Aorta (tissue), 5 donors: ENCODE measurements around the gene MYMX. TPM values are rescaled to one million over a fixed set of nuclear protein-coding genes. Genes with fewer than 3 reads are reported as not detected.

ENCODE experiments used
- ATAC-seq: fragments of 200-7000 bp; cut with Tn5 transposase; one replicate; pipeline ENCODE4 v1.9.1; 2022; ENCODE audit warnings: moderate library complexity; ENCODE audit not compliant: low FRiP score
- DNase-seq, 2 donors: peaks; one replicate each; pipeline ENCODE4 v3.0.0-alpha.2; 2020
- H3K27ac ChIP-seq, 2 donors: one replicate each; pipeline ENCODE4 v1.5.1; 2013; ENCODE audit warnings: low read length in 2 of 2, mild to moderate bottlenecking in 2 of 2, moderate library complexity in 2 of 2, control low read depth in 1 of 2, inconsistent platforms in 1 of 2, low read depth in 1 of 2
- H3K27me3 ChIP-seq, 2 donors: one replicate each; pipeline ENCODE4 v1.6.1; 2013; ENCODE audit warnings: control low read depth in 1 of 2, low read length in 1 of 2, mild to moderate bottlenecking in 1 of 2, moderate library complexity in 1 of 2; ENCODE audit not compliant: insufficient read depth in 2 of 2, control insufficient read depth in 1 of 2
- H3K36me3 ChIP-seq, 2 donors: one replicate each; pipeline ENCODE4 v1.6.1; 2013; ENCODE audit warnings: control low read depth in 1 of 2, low read length in 1 of 2, mild to moderate bottlenecking in 1 of 2; ENCODE audit not compliant: insufficient read depth in 2 of 2, control insufficient read depth in 1 of 2
- H3K4me1 ChIP-seq, 2 donors: one replicate each; pipeline ENCODE4 v1.6.1; 2013; ENCODE audit warnings: low read length in 2 of 2, control low read depth in 1 of 2, mild to moderate bottlenecking in 1 of 2, moderate library complexity in 1 of 2; ENCODE audit not compliant: insufficient read depth in 2 of 2, control insufficient read depth in 1 of 2
- H3K4me3 ChIP-seq, 2 donors: one replicate each; pipeline ENCODE4 v1.5.1; 2013; ENCODE audit warnings: low read length in 2 of 2, control low read depth in 1 of 2, mild to moderate bottlenecking in 1 of 2
- H3K9me3 ChIP-seq: one replicate; pipeline ENCODE4 v1.6.1; 2013; ENCODE audit warnings: mild to moderate bottlenecking, low read length; ENCODE audit not compliant: control insufficient read depth
- WGBS, 2 donors: extraction: QIAGEN DNeasy Blood & Tissue Kit; methylation state at CpG; one replicate each; pipeline ENCODE4 v1.1.7; 2013; 5-methylcytosine and 5-hydroxymethylcytosine counted together
- intact Hi-C, 2 donors: fragments of 100-400 bp; cut with DNase I; formaldehyde crosslinking; loops; one replicate each; pipeline versions ENCODE4 v1.14.2 to v1.15.0; 2022
- polyA plus RNA-seq, 2 donors: library from polyadenylated mRNA; stranded (reverse); fragments of 200-250 nt; gene quantifications; one replicate each; pipeline ENCODE4 v1.2.3, GENCODE V29; 2013
- total RNA-seq, 2 donors: library from RNA; stranded (reverse); fragmentation: NEBNext Ultra II Directional; extraction: Animal tissue kit (Norgen Biotek cat#: 25700); gene quantifications; one replicate each; pipeline ENCODE4 v1.2.1, GENCODE V29; 2021
- donor health status: healthy with polysubstance abuse.
- donor health status: Bipolar disorder and iron deficiency.
- donor health status: DM: no; HTN: no; CAD: no.
- donor health status: DM: no; HTN: no; CAD: no.
- donor health status: DM: yes; HTN: yes; CAD: no.

MYMX gene
- total and polyA plus RNA-seq, 4 donors = 1.3 to 1.6 TPM; not detected in 2

DNA sequence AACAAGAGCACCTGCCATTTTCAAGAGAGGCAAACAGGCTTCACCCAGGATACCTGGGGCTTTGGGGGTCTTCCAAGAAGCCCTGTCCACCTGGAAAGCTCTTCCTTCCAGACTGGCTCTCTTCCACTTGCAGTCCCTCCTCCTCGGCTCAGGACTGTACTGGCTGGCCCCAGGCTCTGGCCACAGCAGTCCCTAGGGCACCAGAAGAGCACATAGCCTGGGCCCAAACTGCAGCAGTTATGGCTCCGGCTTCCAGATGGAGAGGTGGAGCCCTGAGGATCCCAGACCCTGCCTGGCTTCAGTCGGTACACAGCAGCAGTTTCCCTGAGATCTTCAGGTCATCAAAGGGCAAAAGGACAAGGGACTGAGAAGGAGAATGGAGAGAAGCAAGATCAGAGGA is 42.2 kb downstream of the MYMX start:
- ATAC-seq (no peak), DNase-seq (peak in 1 of 2 donors; percentile 59)
- 93 to 94% methylated on average over 3 of the region's 3 CpGs for WGBS, 2 donors
- intact Hi-C loops = loop anchor here in 1 of 2 donors (5.0 kb wide), 2 partner anchors 87 to 162 kb away; no protein-coding TSS in a partner anchor
- Histone ChIP-seq H3K27me3 (no peaks in the 10 kb centered on the region), H3K4me3 (no peak overlapping the region), H3K36me3 (peaks cover 0 to 1% of the 10 kb centered on the region in 2 donors), H3K9me3 (no peaks in the 10 kb centered on the region), H3K4me1 (peaks cover 0 to 2% of the 10 kb centered on the region in 2 donors), H3K27ac (no peak overlapping the region)

DNA sequence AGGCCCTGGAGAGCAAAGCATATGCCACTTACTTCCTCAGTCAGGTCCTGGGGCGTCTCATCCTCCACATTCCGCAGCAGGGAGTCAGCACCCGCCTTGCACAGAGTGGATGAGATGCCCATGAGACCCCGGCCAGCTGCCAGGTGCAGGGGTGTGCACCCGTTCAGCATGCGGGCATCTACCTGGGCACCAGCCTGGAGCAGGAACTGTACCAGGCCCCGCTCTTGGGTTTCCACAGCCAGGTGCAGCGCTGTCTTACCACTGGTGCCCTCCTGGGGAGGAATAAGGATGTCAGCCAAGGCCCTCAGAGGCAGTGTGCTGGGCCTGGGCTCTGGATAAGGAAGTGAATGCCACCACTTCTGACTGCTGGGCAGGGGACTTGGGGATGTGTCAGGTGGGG is 43.3 kb downstream of the MYMX start:
- DNase-seq = peak in 1 of 2 donors; percentile 69
- no peaks in the 10 kb centered on the region for H3K9me3 ChIP-seq
- H3K27ac ChIP-seq = no peak overlapping the region
- no peak for ATAC-seq
- H3K27me3 ChIP-seq = no peaks in the 10 kb centered on the region
- no peak overlapping the region for H3K4me3 ChIP-seq
- intact Hi-C loops = no loop called here
- H3K4me1 ChIP-seq = peaks cover 0 to 6% of the 10 kb centered on the region in 2 donors
- no peaks in the 10 kb centered on the region for H3K36me3 ChIP-seq
- WGBS, 2 donors = 96 to 97% methylated on average over 8 of the region's 8 CpGs

GRCh38 chr6:44260451-44261297 is 43.9 kb downstream of the MYMX start:
- peak in 1 of 2 donors; percentile 37 for DNase-seq
- 92 to 98% methylated on average over 6 of the region's 6 CpGs for WGBS, 2 donors
- intact Hi-C loops = no loop called here
- Histone ChIP-seq H3K27ac (no peak overlapping the region), H3K36me3 (no peaks in the 10 kb centered on the region), H3K9me3 (no peaks in the 10 kb centered on the region), H3K27me3 (no peaks in the 10 kb centered on the region), H3K4me3 (no peak overlapping the region), H3K4me1 (peaks cover 0 to 6% of the 10 kb centered on the region in 2 donors)
- no peak for ATAC-seq

- H3K9me3 ChIP-seq = no peaks in the 10 kb centered on the region
- no peak overlapping the region for H3K4me3 ChIP-seq
- H3K36me3 ChIP-seq = no peaks in the 10 kb centered on the region
- no peak for ATAC-seq
- DNase-seq = peak in 1 of 2 donors; percentile 60
- H3K27ac ChIP-seq = no peak overlapping the region
- peaks cover 0 to 4% of the 10 kb centered on the region in 2 donors for H3K4me1 ChIP-seq
- H3K27me3 ChIP-seq = no peaks in the 10 kb centered on the region
- WGBS, 2 donors = 89 to 93% methylated on average over 8 of the region's 8 CpGs
- intact Hi-C loops = no loop called here
Observed at GRCh38 chr6:44261581-44261980, 44.9 kb downstream of the MYMX start.

- 68 to 79% methylated on average over 7 of the region's 7 CpGs for WGBS, 2 donors
- peak in 1 of 2 donors; percentile 71 for DNase-seq
Observed at GRCh38 chr6:44262467-44263353, 46.0 kb downstream of the MYMX start.

DNA sequence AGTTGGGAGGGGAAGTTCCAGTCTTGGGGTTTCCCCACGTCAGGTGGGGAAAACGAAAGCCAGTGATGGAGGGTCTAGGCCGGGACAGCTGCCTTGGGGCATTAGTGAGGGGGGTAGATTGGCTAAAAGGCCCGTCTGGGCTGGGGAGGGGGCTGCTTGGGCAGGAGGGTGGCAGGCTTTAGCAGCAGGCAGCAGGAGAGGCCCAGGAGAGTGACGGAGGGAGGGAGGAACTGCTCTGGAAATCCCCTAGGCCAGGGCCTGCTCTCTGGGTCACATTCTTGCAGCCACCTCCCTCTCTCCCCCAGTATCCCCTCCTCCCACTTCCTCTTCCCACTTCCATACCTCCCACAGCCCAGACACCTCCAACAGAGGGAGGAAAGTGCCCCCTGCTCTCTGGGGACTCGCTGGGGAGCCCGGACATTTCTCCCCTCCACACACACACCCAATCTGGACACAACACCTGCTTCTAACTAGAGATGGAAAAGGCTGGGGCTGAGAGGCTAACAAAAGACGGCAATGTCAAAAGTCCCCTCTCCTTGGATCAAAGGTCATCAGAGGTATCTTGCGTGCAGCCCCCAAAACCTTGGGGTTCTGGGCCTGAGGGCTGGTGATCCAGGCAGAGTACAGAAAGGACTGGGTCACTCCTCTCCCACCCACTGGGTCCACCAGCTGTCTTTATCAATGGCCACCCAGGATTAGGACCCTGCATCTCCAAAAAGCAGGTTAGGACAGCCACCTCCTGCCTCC is 46.8 kb downstream of the MYMX start:
- no peak for ATAC-seq
- intact Hi-C loops = no loop called here
- Histone ChIP-seq H3K27me3 (no peaks in the 10 kb centered on the region), H3K4me3 (no peak overlapping the region), H3K9me3 (no peaks in the 10 kb centered on the region), H3K4me1 (peaks cover 0 to 4% of the 10 kb centered on the region in 2 donors), H3K36me3 (no peaks in the 10 kb centered on the region), H3K27ac (no peak overlapping the region)
- DNase-seq = peak in 1 of 2 donors; percentile 67
- 61 to 67% methylated on average over 9 of the region's 9 CpGs for WGBS, 2 donors

More at GRCh38 chr6:44262467-44263353, 46.0 kb downstream of the MYMX start:
- Histone ChIP-seq H3K4me1 (peaks cover 0 to 4% of the 10 kb centered on the region in 2 donors), H3K36me3 (no peaks in the 10 kb centered on the region), H3K27ac (no peak overlapping the region), H3K4me3 (no peak overlapping the region), H3K9me3 (no peaks in the 10 kb centered on the region), H3K27me3 (no peaks in the 10 kb centered on the region)
- intact Hi-C loops = no loop called here
- ATAC-seq = no peak

DNA sequence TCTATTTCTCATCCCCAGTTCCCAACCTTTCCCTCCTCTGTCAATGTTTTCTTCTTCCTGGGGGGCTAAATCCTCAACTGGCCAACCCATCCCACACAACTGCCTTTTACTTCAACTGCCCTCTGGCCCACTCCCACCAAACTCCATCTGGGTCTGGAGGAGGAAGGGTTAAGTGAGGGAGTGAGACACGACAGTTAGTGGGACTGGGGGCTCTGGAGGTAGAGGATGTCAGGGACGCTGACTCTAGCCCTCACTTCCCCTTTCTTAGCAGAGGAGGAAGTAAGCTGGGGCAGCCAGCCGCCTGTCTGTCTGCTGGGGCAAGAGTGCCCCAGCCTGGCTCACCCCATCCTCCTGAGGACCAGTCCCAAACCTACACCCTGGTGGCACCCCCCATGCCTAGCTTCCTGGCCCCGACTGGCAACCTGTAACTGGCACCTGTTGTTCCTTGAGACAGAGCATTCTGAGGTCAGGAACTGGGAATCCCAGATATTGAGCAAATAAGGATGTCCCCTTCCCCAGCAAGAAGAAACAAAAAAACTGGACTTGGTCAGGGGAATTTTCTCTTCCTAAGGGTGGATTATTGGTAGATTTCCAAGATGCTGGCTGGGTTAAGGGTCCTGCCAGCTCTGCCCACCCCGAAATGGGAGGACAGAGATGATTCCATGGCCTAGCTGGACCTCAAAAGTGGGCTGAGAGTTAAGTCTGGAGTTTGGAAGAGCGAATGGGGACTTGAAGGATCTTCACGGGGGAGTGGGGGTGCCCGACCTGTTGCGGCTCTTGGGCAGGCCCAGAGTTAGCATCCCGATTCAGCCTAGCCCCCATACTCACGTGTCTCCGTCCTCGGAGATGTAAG is 47.7 kb downstream of the MYMX start:
- Histone ChIP-seq H3K36me3 (no peaks in the 10 kb centered on the region), H3K9me3 (no peaks in the 10 kb centered on the region), H3K4me1 (peaks cover 0 to 4% of the 10 kb centered on the region in 2 donors), H3K27ac (no peak overlapping the region), H3K27me3 (no peaks in the 10 kb centered on the region), H3K4me3 (peak overlapping the region; percentile 20 to 74)
- WGBS, 2 donors = 13 to 15% methylated on average over 13 of the region's 13 CpGs
- intact Hi-C loops = loop anchor here (5.0 kb wide), 2 partner anchors 38 to 43 kb away; no protein-coding TSS in a partner anchor
- ATAC-seq (no peak), DNase-seq (peak; percentile 78 to 81)
